ENCODE measurements around the gene METRNL.

Gene METRNL

GRCh38 chr17:83084621-83085056 is 5.2 kb downstream of the METRNL start:
- Histone ChIP-seq H3K79me2 (ENCODE audit: low read length) (peaks cover 26% of the 10 kb centered on the region; the same call in 1 of the 2 replicates), H4K20me1 (ENCODE audit: insufficient read depth, low read length) (no peaks in the 10 kb centered on the region), H3K4me3 (ENCODE audit: low read length) (no peak overlapping the region), H2AFZ (ENCODE audit: low read length) (no peak overlapping the region), H3K27ac (ENCODE audit: low read length) (no peak overlapping the region), H3K27me3 (replicated peaks; ENCODE audit: insufficient read depth, low read length) (peaks cover 61% of the 10 kb centered on the region), H3K9ac (ENCODE audit: low read length) (no peak overlapping the region), H3K9me3 (replicated peaks; ENCODE audit: insufficient read depth, low read length) (no peaks in the 10 kb centered on the region), H3K36me3 (replicated peaks; ENCODE audit: insufficient read depth, low read length) (no peaks in the 10 kb centered on the region), H3F3A (ENCODE audit: insufficient read depth, low read length) (no peaks in the 10 kb centered on the region), H3K4me1 (ENCODE audit: low read length) (no peaks in the 10 kb centered on the region), H3K9me2 (replicated peaks; ENCODE audit: insufficient read depth, low read length) (no peaks in the 10 kb centered on the region), H3K4me2 (ENCODE audit: low read depth, low read length) (no peak overlapping the region)
- no peak for DNase-seq
- no peak for TF ChIP-seq EZH2 (optimal IDR thresholded peaks at IDR 0.05; ENCODE audit: low read depth, low read length)
- no peak for TF ChIP-seq EZH2phosphoT487 (IDR thresholded peaks at IDR 0.05; ENCODE audit: low read length)
- TF ChIP-seq, protein P1, sequence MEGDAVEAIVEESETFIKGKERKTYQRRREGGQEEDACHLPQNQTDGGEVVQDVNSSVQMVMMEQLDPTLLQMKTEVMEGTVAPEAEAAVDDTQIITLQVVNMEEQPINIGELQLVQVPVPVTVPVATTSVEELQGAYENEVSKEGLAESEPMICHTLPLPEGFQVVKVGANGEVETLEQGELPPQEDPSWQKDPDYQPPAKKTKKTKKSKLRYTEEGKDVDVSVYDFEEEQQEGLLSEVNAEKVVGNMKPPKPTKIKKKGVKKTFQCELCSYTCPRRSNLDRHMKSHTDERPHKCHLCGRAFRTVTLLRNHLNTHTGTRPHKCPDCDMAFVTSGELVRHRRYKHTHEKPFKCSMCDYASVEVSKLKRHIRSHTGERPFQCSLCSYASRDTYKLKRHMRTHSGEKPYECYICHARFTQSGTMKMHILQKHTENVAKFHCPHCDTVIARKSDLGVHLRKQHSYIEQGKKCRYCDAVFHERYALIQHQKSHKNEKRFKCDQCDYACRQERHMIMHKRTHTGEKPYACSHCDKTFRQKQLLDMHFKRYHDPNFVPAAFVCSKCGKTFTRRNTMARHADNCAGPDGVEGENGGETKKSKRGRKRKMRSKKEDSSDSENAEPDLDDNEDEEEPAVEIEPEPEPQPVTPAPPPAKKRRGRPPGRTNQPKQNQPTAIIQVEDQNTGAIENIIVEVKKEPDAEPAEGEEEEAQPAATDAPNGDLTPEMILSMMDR (IDR thresholded peaks at IDR 0.05; ENCODE audit: low read length): no peak

DNA sequence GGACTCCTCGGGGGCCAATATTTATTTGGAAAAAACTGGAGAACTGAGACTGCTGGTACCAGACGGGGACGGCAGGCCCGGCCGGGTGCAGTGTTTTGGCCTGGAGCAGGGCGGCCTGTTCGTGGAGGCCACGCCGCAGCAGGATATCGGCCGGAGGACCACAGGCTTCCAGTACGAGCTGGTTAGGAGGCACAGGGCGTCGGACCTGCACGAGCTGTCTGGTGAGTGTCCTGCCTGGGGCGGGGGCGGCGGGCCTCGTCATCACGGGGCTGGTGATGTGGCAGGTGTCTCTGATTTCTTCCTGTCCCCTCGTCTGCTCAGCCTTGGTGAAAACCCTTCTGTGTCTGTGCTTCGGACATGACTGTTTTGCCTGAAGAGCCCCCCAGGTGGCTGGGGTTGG is 5.7 kb downstream of the METRNL start:
- TF ChIP-seq EZH2phosphoT487 (IDR thresholded peaks at IDR 0.05; ENCODE audit: low read length) (no peak), EZH2 (optimal IDR thresholded peaks at IDR 0.05; ENCODE audit: low read depth, low read length) (no peak)
- TF ChIP-seq, protein P1 (IDR thresholded peaks at IDR 0.05; ENCODE audit: low read length): no peak
- no peaks in the 10 kb centered on the region for H3F3A ChIP-seq (ENCODE audit: insufficient read depth, low read length)
- no peak overlapping the region for H3K9ac ChIP-seq (ENCODE audit: low read length)
- peaks cover 26% of the 10 kb centered on the region; the same call in 1 of the 2 replicates for H3K79me2 ChIP-seq (ENCODE audit: low read length)
- no peaks in the 10 kb centered on the region for H3K36me3 ChIP-seq (replicated peaks; ENCODE audit: insufficient read depth, low read length)
- no peak for DNase-seq
- H3K4me3 ChIP-seq (ENCODE audit: low read length): no peak overlapping the region
- H4K20me1 ChIP-seq (ENCODE audit: insufficient read depth, low read length): no peaks in the 10 kb centered on the region
- no peaks in the 10 kb centered on the region for H3K4me1 ChIP-seq (ENCODE audit: low read length)
- no peaks in the 10 kb centered on the region for H3K9me2 ChIP-seq (replicated peaks; ENCODE audit: insufficient read depth, low read length)
- no peak overlapping the region for H2AFZ ChIP-seq (ENCODE audit: low read length)
- peaks cover 61% of the 10 kb centered on the region for H3K27me3 ChIP-seq (replicated peaks; ENCODE audit: insufficient read depth, low read length)
- no peak overlapping the region for H3K4me2 ChIP-seq (ENCODE audit: low read depth, low read length)
- no peak overlapping the region for H3K27ac ChIP-seq (ENCODE audit: low read length)
- H3K9me3 ChIP-seq (replicated peaks; ENCODE audit: insufficient read depth, low read length): no peaks in the 10 kb centered on the region

- no peak overlapping the region for H2AFZ ChIP-seq (ENCODE audit: low read length)
- H3K79me2 ChIP-seq (ENCODE audit: low read length): peaks cover 26% of the 10 kb centered on the region; the same call in 1 of the 2 replicates
- no peak for DNase-seq
- TF ChIP-seq EZH2phosphoT487 (IDR thresholded peaks at IDR 0.05; ENCODE audit: low read length) (no peak), EZH2 (optimal IDR thresholded peaks at IDR 0.05; ENCODE audit: low read depth, low read length) (no peak)
- TF ChIP-seq, protein P1 (IDR thresholded peaks at IDR 0.05; ENCODE audit: low read length): no peak
- H3K9me3 ChIP-seq (replicated peaks; ENCODE audit: insufficient read depth, low read length): no peaks in the 10 kb centered on the region
- no peaks in the 10 kb centered on the region for H3K9me2 ChIP-seq (replicated peaks; ENCODE audit: insufficient read depth, low read length)
- no peak overlapping the region for H3K27ac ChIP-seq (ENCODE audit: low read length)
- no peaks in the 10 kb centered on the region for H3F3A ChIP-seq (ENCODE audit: insufficient read depth, low read length)
- H3K27me3 ChIP-seq (replicated peaks; ENCODE audit: insufficient read depth, low read length): peaks cover 61% of the 10 kb centered on the region
- no peaks in the 10 kb centered on the region for H3K4me1 ChIP-seq (ENCODE audit: low read length)
- H4K20me1 ChIP-seq (ENCODE audit: insufficient read depth, low read length): no peaks in the 10 kb centered on the region
- no peaks in the 10 kb centered on the region for H3K36me3 ChIP-seq (replicated peaks; ENCODE audit: insufficient read depth, low read length)
- H3K4me2 ChIP-seq (ENCODE audit: low read depth, low read length): no peak overlapping the region
- H3K9ac ChIP-seq (ENCODE audit: low read length): no peak overlapping the region
- no peak overlapping the region for H3K4me3 ChIP-seq (ENCODE audit: low read length)
These were observed 6.3 kb downstream of the METRNL start for GRCh38 chr17:83085526-83086198.

All from MM.1S (cell line).